EH (cell line): ENCODE measurements around the gene MYO6.

ENCODE experiments used
- DNase-seq: peaks from one replicate; pipeline ENCODE4 v3.0.0-alpha.2; 2015; ENCODE audit warnings: low read depth

Gene MYO6

DNA sequence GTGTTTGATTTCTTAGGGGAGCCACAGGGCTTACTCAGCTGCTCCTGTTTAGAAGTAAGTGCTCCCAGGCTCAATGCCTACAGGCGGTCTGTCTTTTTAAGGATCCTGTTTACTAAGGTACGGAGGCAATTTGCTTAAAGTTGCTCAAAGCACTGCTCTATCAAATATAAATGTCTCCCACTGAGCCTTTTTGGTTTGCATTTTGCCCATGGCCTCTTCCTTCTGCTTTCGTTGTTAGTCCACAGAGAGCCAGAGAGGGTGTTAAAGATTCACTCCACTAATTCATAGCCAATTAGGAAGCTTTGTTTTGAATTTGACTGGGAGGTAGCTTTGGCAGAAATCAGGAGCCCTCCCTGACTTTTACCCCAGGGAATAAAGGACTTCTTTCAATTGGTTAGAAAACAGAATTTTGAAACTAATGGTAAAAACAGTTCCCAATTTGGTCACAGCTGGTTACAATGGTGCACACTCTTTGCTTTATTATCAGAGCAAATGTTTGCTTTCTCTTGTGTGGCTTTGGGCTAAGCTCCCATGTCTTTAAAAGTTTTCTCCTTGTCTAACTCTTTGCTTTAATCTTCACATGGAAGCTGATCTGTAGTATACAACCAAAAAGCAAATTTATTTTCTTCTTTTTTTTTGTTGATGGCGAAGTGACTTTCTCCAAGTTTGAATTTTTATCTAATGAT is 197.2 kb downstream of the MYO6 start:
- no peak for DNase-seq

DNA sequence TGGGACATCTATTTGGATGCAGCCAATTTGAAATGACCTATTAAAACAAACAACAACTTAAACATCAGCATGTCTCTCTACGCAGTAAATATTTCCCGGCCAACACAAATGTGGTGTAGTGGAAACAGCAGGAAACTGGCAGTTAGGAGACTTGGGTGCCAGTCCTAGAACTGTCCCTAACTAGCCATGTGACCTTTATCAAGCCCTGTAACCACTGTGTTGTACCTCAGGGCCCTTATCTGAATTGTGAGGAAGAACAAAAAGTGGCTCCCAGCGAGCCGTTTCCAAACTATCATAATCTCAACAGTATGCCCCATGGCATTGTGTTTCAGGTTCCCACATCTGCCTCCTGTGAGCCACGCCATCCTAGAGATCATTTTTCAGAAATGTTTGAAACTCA is 198.9 kb downstream of the MYO6 start:
- no peak for DNase-seq

DNA sequence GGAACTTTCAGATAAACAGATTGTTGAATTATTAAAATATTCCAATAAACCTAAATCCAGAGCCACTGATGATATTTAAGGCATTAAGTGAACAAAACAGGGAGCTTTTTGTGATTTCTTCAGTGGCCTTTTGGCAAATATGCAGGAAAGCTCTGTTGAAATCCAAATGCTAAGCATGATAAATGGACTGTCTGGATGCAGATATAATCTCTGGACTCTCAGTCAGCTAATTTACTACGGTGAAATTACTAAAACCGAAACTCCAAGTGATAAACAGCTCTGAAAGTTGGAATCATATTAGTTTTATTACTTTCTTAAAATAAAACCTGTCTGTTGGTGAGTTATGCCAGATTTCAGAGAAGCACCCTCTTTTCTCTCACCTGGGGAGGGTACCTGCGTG is 203.1 kb downstream of the MYO6 start:
- no peak for DNase-seq

DNA sequence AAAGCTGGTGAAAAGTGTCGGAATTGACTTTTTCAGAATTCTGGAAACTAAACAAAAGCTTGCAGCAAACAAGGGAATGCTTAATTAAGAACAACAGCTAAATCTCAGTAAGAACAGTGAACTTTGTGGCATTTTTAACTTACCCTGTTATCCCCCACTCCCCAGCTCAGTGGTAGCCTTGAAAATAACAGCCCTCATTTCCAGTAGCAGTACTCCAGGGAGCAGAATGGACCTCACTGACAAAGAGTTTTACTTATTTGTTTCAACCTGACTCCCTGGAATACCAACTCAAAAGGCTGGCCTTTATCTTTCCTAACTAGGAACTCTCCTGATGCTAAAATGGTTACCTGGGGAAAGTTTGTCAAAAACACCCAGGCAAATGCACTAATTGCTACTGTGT is 214.5 kb downstream of the MYO6 start:
- DNase-seq, result no peak

DNA sequence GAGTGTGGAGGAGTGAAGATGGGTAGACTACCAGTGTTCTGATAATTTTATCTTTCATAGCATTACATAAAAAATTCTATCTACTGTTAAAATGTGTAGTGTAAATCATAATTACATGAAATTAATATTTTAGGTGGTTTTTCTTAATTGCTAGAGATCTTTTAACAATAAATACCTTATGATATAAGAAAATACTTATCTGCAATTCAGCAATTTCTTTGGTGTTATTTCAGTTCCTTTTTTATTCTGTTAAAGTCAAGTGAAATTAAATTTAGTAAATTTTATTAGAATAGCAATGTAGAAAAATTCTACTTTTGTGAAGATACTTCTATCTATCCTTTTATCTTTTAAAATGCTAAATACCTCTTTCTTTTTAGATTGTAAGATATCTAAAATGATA is 219.1 kb downstream of the MYO6 start:
- DNase-seq, result no peak
